ENCODE measurements around the gene MISP3. TPM values are rescaled to one million over a fixed set of nuclear protein-coding genes. Genes with fewer than 3 reads are reported as not detected.
A peak's percentile ranks its signal among the peaks of the same experiment; 100 is the strongest.

MISP3 gene
- total RNA-seq, 1 donor from 2014 or later = 0.26 TPM

DNA sequence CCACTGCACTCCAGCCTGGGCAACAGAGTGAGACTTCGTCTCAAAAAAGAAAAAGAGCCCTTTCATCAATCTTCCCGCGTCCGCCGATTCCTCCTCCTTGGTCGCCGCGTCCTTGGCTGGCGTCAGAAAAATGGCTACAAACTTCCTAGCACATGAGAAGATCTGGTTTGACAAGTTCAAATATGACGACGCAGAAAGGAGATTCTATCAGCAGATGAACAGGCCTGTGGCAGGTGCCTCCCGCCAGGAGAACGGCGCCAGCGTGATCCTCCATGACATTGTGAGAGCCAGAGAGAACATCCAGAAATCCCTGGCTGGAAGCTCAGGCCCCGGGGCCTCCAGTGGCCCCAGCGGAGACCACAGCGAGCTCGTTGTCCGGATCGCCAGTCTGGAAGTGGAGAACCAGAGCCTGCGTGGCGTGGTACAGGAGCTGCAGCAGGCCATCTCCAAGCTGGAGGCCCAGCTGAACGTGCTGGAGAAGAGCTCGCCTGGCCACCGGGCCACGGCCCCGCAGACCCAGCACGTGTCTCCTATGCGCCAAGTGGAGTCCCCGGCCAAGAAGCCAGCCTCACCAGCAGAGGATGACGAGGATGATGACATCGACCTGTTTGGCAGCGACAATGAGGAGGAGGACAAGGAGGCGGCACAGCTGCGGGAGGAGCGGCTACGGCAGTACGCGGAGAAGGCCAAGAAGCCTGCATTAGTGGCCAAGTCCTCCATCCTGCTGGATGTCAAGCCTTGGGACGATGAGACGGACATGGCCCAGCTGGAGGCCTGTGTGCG lies 2.1 kb upstream of the MISP3 start:
- no peaks in the 10 kb centered on the region for H3K27me3 ChIP-seq (ENCODE audit: control insufficient read depth, insufficient read depth, low read length)
- DNase-seq (ENCODE audit: low read depth) (no peak), FAIRE-seq (no peak)
- no peaks in the 10 kb centered on the region for H3K36me3 ChIP-seq (ENCODE audit: control insufficient read depth, insufficient read depth, low read length)
- H3K4me3 ChIP-seq (ENCODE audit: low read depth, low read length) = no peak overlapping the region
- TF ChIP-seq, protein P1, sequence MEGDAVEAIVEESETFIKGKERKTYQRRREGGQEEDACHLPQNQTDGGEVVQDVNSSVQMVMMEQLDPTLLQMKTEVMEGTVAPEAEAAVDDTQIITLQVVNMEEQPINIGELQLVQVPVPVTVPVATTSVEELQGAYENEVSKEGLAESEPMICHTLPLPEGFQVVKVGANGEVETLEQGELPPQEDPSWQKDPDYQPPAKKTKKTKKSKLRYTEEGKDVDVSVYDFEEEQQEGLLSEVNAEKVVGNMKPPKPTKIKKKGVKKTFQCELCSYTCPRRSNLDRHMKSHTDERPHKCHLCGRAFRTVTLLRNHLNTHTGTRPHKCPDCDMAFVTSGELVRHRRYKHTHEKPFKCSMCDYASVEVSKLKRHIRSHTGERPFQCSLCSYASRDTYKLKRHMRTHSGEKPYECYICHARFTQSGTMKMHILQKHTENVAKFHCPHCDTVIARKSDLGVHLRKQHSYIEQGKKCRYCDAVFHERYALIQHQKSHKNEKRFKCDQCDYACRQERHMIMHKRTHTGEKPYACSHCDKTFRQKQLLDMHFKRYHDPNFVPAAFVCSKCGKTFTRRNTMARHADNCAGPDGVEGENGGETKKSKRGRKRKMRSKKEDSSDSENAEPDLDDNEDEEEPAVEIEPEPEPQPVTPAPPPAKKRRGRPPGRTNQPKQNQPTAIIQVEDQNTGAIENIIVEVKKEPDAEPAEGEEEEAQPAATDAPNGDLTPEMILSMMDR (IDR thresholded peaks at IDR 0.05; ENCODE audit: insufficient read depth, low read length, severe bottlenecking) = no peak

DNA sequence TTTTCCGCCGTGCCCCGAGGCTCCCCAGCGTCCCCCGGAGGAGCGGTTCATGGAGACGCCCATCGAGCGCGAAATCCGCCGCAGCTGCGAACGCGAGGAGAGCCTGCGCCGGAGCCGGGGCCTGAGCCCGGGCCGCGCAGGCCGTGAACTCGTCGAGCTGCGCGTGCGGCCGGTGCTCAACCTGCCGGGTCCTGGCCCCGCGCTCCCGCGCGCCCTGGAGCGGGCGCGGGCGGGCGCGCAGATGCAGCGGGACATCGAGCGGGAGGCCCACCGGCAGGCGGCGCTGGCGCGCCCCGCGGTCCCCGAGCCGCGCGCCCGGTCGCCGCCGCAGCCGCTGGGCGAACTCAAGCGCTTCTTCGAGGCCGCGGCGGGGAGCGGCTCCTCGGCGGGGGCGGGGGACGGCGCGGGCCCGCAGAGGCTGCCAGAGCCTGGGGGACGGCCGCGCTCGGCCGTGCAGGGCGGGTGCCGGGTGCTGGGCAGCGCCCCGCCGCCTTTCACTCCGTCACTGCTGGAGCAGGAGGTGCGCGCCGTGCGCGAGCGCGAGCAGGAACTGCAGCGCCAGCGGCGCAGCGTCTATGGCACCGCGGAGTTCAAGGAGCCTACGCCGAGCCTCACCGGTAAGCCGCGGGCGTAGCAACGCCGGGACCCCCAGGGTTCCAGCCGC lies 807 bp downstream of the MISP3 start:
- no peaks in the 10 kb centered on the region for H3K36me3 ChIP-seq (ENCODE audit: control insufficient read depth, insufficient read depth, low read length)
- no peaks in the 10 kb centered on the region for H3K27me3 ChIP-seq (ENCODE audit: control insufficient read depth, insufficient read depth, low read length)
- TF ChIP-seq, protein P1 (IDR thresholded peaks at IDR 0.05; ENCODE audit: insufficient read depth, low read length, severe bottlenecking) = peak; percentile 43
- DNase-seq (ENCODE audit: low read depth) (peak; percentile 63), FAIRE-seq (no peak)
- peak overlapping the region; percentile 58 for H3K4me3 ChIP-seq (ENCODE audit: low read depth, low read length)

DNA sequence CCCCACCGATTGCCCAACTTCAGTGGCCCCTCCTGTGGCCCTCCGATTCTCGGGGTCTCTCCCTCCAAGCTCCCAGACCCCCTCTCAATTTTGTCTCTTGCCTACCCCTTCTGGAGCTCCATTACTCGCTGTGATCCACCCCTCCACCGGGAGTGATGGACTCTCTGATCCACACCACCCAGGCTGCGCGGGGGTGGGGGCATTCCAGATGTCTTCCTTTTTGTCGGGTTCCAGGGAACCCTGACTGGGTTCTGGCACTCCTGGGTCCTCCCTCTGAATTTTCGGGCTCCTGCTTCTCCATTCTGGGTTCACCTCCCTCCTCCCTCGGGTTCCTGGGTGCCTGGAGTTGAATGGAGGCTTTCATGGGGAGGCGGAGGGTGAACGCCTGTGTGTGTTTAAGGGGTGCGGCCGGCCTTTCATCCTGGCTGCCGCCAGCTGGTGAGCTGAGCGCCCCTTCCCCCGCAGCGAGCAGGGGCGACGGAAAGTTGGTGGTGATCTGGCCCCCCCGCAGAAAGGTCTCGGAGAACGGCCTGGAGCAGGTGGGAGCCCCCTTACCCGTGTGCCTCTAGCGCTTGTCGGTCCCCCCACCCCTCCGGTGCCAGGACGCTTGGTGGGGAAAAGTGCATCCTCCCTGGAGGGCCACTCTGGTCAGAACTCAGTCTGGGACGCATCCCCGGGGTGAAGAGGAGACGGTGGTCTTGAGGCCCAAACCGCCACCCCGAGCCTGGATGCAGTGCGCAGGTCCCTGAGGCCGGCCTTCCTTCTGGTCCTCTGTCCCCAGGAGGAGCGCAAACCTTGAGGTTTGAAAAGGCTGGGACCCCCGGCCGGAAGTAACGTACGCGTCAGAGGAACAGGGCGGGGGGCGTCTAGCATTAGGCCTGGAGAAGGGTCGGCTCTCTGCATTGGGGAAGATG lies 1.6 kb downstream of the MISP3 start:
- Histone ChIP-seq H3K27me3 (ENCODE audit: control insufficient read depth, insufficient read depth, low read length) (no peaks in the 10 kb centered on the region), H3K4me3 (ENCODE audit: low read depth, low read length) (peak overlapping the region; percentile 58), H3K36me3 (ENCODE audit: control insufficient read depth, insufficient read depth, low read length) (no peaks in the 10 kb centered on the region)
- FAIRE-seq (no peak), DNase-seq (ENCODE audit: low read depth) (peak; percentile 30)
- TF ChIP-seq, protein P1 (IDR thresholded peaks at IDR 0.05; ENCODE audit: insufficient read depth, low read length, severe bottlenecking) = no peak

DNA sequence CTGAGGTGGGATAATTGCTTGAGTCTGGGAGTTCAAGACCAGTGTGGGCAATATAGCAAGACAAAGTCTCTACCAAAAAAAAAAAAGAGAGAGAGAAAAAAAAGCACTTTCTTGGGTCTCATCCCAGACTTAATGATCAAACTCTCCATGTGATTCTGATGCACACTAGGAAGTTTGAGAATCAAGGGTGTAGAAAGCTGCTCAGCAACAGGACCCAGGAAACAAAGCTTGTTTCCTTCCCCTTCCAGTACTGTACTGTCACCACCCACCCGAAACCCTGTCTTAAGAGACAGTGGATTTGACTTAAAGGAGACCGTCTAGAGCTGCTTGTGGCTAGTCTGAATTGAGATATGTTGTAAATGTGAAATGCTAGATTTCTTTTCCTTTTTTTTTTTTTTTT lies 5.8 kb downstream of the MISP3 start:
- FAIRE-seq (no peak), DNase-seq (ENCODE audit: low read depth) (no peak)
- TF ChIP-seq, protein P1 (IDR thresholded peaks at IDR 0.05; ENCODE audit: insufficient read depth, low read length, severe bottlenecking) = no peak
- Histone ChIP-seq H3K4me3 (ENCODE audit: low read depth, low read length) (no peak overlapping the region), H3K36me3 (ENCODE audit: control insufficient read depth, insufficient read depth, low read length) (no peaks in the 10 kb centered on the region), H3K27me3 (ENCODE audit: control insufficient read depth, insufficient read depth, low read length) (no peaks in the 10 kb centered on the region)

DNA sequence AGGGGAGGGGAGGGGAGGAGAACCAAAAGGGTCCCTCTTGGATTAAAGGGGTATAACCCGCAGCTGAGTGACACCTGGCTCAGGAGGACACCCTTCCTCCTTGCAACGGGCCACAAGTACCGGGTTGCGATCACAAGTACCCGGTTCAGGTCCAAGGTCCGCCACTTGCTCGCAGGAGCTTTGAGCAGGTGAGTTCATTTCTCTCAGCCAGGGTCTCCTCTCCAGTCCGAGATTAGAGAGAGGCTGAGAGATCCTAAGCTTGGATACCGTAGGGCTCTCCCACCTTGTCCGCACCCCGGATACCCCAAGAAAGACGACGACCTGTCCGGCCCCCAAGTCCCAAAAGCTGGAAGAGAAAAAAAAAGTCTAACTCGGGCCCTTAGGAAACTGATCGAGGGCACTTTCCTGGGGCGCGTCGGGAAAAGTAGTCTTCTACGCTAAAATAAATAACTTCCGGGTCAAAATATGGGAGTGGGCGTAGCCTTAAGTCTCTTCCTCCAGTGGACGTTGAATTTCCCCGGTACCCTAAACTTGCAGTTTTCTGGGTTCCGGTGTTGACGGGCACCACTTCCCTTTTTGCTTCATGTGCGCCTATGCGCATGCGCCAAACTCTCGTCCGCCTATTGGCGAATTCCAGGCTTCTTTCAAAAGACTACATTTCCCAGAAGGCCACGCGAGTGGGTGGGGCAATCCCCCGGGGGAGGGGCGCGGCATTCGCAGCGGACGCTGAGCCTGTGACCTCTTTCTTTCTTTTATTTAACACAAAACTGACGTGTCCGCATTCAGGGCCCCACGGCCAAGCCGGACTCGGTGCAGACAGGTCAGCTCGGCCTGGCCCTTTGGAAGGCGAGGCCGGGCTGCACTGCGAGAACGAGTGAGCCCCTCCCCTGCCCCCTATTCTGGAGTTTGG lies 8.6 kb downstream of the MISP3 start:
- H3K4me3 ChIP-seq (ENCODE audit: low read depth, low read length) = peak overlapping the region; percentile 84
- H3K27me3 ChIP-seq (ENCODE audit: control insufficient read depth, insufficient read depth, low read length) = no peaks in the 10 kb centered on the region
- FAIRE-seq = no peak
- DNase-seq (ENCODE audit: low read depth) = peak; percentile 98
- TF ChIP-seq, protein P1 (IDR thresholded peaks at IDR 0.05; ENCODE audit: insufficient read depth, low read length, severe bottlenecking) = no peak
- no peaks in the 10 kb centered on the region for H3K36me3 ChIP-seq (ENCODE audit: control insufficient read depth, insufficient read depth, low read length)

Measured in bronchial epithelial cell (primary cell).